DND-41 (cell line): ENCODE results near the gene AGFG2.

Source experiments
- EZH2 ChIP-seq: IDR thresholded peaks from 3 replicates; pipeline ENCODE4 v1.6.1; 2012; ENCODE audit warnings: borderline replicate concordance, low read depth, mild to moderate bottlenecking, moderate library complexity, low read length, inconsistent platforms; ENCODE audit not compliant: severe bottlenecking
- TF ChIP-seq, protein P1 (sequence below): IDR thresholded peaks from 2 replicates; pipeline ENCODE4 v1.5.1; 2012; ENCODE audit warnings: borderline replicate concordance, low read length, moderate library complexity, mild to moderate bottlenecking; ENCODE audit not compliant: poor library complexity, severe bottlenecking; ENCODE audit errors: extremely low read depth

DNA sequence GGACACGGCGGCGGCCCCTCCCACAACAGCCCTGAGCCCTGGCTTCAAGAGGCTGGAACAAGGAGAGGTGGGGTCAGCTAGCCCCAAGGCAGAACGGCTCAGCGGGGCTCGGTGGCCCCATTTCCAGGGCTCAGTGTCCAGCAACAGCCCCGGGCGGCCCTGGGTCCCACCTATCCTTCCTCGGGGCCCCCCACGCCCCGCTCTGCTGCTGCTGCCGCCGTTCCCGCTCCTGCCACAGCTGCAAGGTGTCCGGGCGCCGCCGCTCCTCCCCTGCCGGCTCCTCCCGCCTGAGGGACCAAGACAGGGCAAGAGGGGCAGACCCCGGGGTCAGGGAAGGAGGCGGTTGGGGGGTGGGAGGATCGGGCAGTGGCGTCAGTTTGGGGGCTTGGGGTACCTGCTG, 38.1 kb downstream of the AGFG2 start:
- TF ChIP-seq EZH2, result no peak
- TF ChIP-seq, protein P1, sequence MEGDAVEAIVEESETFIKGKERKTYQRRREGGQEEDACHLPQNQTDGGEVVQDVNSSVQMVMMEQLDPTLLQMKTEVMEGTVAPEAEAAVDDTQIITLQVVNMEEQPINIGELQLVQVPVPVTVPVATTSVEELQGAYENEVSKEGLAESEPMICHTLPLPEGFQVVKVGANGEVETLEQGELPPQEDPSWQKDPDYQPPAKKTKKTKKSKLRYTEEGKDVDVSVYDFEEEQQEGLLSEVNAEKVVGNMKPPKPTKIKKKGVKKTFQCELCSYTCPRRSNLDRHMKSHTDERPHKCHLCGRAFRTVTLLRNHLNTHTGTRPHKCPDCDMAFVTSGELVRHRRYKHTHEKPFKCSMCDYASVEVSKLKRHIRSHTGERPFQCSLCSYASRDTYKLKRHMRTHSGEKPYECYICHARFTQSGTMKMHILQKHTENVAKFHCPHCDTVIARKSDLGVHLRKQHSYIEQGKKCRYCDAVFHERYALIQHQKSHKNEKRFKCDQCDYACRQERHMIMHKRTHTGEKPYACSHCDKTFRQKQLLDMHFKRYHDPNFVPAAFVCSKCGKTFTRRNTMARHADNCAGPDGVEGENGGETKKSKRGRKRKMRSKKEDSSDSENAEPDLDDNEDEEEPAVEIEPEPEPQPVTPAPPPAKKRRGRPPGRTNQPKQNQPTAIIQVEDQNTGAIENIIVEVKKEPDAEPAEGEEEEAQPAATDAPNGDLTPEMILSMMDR, result no peak
